ENCODE measurements around the gene CCNL2.

GRCh38 chr1:1419363-1419812 is 20.3 kb upstream of the CCNL2 start:
- TF ChIP-seq ATF3 (IDR thresholded peaks at IDR 0.05) (no peak), SP1 (IDR thresholded peaks at IDR 0.05) (no peak), TAF1 (conservative IDR thresholded peaks at IDR 0.05) (no peak), MAX (IDR thresholded peaks at IDR 0.05) (no peak), YY1 (IDR thresholded peaks at IDR 0.05) (no peak)
- TF ChIP-seq, protein P1, sequence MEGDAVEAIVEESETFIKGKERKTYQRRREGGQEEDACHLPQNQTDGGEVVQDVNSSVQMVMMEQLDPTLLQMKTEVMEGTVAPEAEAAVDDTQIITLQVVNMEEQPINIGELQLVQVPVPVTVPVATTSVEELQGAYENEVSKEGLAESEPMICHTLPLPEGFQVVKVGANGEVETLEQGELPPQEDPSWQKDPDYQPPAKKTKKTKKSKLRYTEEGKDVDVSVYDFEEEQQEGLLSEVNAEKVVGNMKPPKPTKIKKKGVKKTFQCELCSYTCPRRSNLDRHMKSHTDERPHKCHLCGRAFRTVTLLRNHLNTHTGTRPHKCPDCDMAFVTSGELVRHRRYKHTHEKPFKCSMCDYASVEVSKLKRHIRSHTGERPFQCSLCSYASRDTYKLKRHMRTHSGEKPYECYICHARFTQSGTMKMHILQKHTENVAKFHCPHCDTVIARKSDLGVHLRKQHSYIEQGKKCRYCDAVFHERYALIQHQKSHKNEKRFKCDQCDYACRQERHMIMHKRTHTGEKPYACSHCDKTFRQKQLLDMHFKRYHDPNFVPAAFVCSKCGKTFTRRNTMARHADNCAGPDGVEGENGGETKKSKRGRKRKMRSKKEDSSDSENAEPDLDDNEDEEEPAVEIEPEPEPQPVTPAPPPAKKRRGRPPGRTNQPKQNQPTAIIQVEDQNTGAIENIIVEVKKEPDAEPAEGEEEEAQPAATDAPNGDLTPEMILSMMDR (IDR thresholded peaks at IDR 0.05; ENCODE audit: low read depth, low read length, missing input control) = no peak
